NCI-H345 treated with DMSO at 0.1 percent for 48 hours (cell line): ENCODE data around the gene RPS28.
A peak's percentile ranks its signal among the peaks of the same experiment; 100 is the strongest.

Experiments used
- DNase-seq: peaks from one replicate; lab custom pipeline; 2025; ENCODE audit not compliant: unreplicated experiment; lab: John Stamatoyannopoulos, UW

The RPS28 gene

GRCh38 chr19:8319807-8320520 lies 1.3 kb upstream of the RPS28 start:
- DNase-seq: no peak

GRCh38 chr19:8320564-8321066 lies 681 bp upstream of the RPS28 start:
- no peak for DNase-seq

GRCh38 chr19:8321986-8322637 lies 816 bp downstream of the RPS28 start:
- DNase-seq: no peak

- DNase-seq: no peak
Measured at GRCh38 chr19:8322638-8322997, 1.3 kb downstream of the RPS28 start.

GRCh38 chr19:8323781-8324185 lies 2.5 kb downstream of the RPS28 start:
- DNase-seq: no peak

- DNase-seq: no peak
Measured at GRCh38 chr19:8324186-8325050, 3.1 kb downstream of the RPS28 start.

GRCh38 chr19:8325454-8325853 lies 4.2 kb downstream of the RPS28 start:
- DNase-seq: no peak

- no peak for DNase-seq
Measured at GRCh38 chr19:8329996-8330395, 8.7 kb downstream of the RPS28 start.

- no peak for DNase-seq
Measured at GRCh38 chr19:8331263-8331845, 10.1 kb downstream of the RPS28 start.

- no peak for DNase-seq
Measured at GRCh38 chr19:8332976-8333766, 11.9 kb downstream of the RPS28 start.

GRCh38 chr19:8333767-8334457 lies 12.6 kb downstream of the RPS28 start:
- peak; percentile 32 for DNase-seq

GRCh38 chr19:8334458-8335342 lies 13.4 kb downstream of the RPS28 start:
- peak; percentile 62 for DNase-seq

GRCh38 chr19:8335343-8336071 lies 14.2 kb downstream of the RPS28 start:
- no peak for DNase-seq

GRCh38 chr19:8336072-8336569 lies 14.8 kb downstream of the RPS28 start:
- DNase-seq: no peak

GRCh38 chr19:8336660-8337059 lies 15.4 kb downstream of the RPS28 start:
- no peak for DNase-seq

GRCh38 chr19:8337728-8338127 lies 16.4 kb downstream of the RPS28 start:
- DNase-seq: no peak

GRCh38 chr19:8338835-8339234 lies 17.5 kb downstream of the RPS28 start:
- DNase-seq: no peak
